Measurements from ENCODE around the gene NPLOC4.

GRCh38 chr17:81644976-81645952 lies 8.4 kb upstream of the NPLOC4 start:
- TF ChIP-seq POLR2A (IDR thresholded peaks at IDR 0.05): no peak
- TF ChIP-seq CTCF (IDR thresholded peaks at IDR 0.05): no peak

Data from uterus (tissue), 2 donors.